H1 (cell line): ENCODE measurements around the gene FGF1. TPM values are rescaled to one million over a fixed set of nuclear protein-coding genes. Genes with fewer than 3 reads are reported as not detected.

Experiments
- CTCF ChIA-PET: fragments of 300-600 bp; sonication (Branson Sonifier 250); formaldehyde crosslinking; loops from one replicate; lab custom pipeline; 2021; ENCODE audit not compliant: partially characterized antibody; lab: Charles Lee
- POLR2A ChIA-PET: fragments of 300-600 bp; sonication (Branson Sonifier 250); formaldehyde crosslinking; loops from one replicate; lab custom pipeline; 2021; ENCODE audit warnings: inconsistent platforms; ENCODE audit not compliant: partially characterized antibody; lab: Charles Lee
- DNase-seq, 2 experiments: peaks; one replicate each; pipeline versions ENCODE4 v3.0.0 to v3.0.0-alpha.2; 2010 to 2022; ENCODE audit warnings: low spot score in 2 of 2, low read depth in 1 of 2, mixed read lengths in 1 of 2
- FAIRE-seq: peaks from 2 replicates; lab custom pipeline; 2011; peaks lifted over from hg19 to GRCh38; lab: Jason Lieb, UNC
- H2AFZ ChIP-seq: 2 replicates; pipeline ENCODE4 v1.8.1; 2012; ENCODE audit warnings: low read length, inconsistent platforms
- H2AK5ac ChIP-seq: 2 replicates; pipeline ENCODE4 v1.6.1; 2013; ENCODE audit warnings: low read depth, low read length
- H2BK120ac ChIP-seq: replicated peaks from 2 replicates; pipeline ENCODE3; 2013; ENCODE audit warnings: low read depth, low read length, inconsistent platforms
- H2BK12ac ChIP-seq: 2 replicates; pipeline ENCODE4 v1.6.1; 2013; ENCODE audit warnings: low read depth, low read length
- H2BK15ac ChIP-seq: 2 replicates; pipeline ENCODE4 v1.6.1; 2013; ENCODE audit warnings: low read length
- H2BK20ac ChIP-seq: 2 replicates; pipeline ENCODE4 v1.6.1; 2013; ENCODE audit warnings: low read length
- H2BK5ac ChIP-seq: 2 replicates; pipeline ENCODE4 v1.6.1; 2013; ENCODE audit warnings: low read depth, low read length
- H3K14ac ChIP-seq: 2 replicates; pipeline ENCODE4 v1.6.1; 2013; ENCODE audit warnings: inconsistent platforms; ENCODE audit not compliant: insufficient read length
- H3K18ac ChIP-seq: 2 replicates; pipeline ENCODE4 v1.6.1; 2013; ENCODE audit warnings: low read length; ENCODE audit errors: extremely low read depth
- H3K23ac ChIP-seq: 2 replicates; pipeline ENCODE4 v1.6.1; 2013; ENCODE audit warnings: inconsistent platforms; ENCODE audit not compliant: insufficient read length
- H3K23me2 ChIP-seq: 2 replicates; pipeline ENCODE4 v1.6.1; 2013; ENCODE audit warnings: low read depth, low read length
- H3K27ac ChIP-seq: 2 replicates; pipeline ENCODE4 v1.6.1; 2011; ENCODE audit warnings: low read depth, low read length, inconsistent platforms
- H3K27me3 ChIP-seq, 4 experiments: replicated peaks in 1 of 4; 1 replicate in 1 of 4; 2 replicates in 3 of 4; pipeline versions ENCODE4 v1.6.1 to v1.8.1; 2011 to 2013; ENCODE audit warnings: low read length in 3 of 4, mild to moderate bottlenecking in 3 of 4, inconsistent platforms in 2 of 4, mixed read lengths in 2 of 4, moderate library complexity in 1 of 4; ENCODE audit not compliant: control insufficient read depth in 3 of 4, insufficient read depth in 3 of 4; ENCODE audit errors: extremely low read depth in 1 of 4
- H3K36me3 ChIP-seq, 4 experiments: 2 replicates each; pipeline versions ENCODE4 v1.6.1 to v1.8.1; 2011 to 2013; ENCODE audit warnings: mild to moderate bottlenecking in 4 of 4, low read length in 3 of 4, moderate library complexity in 2 of 4, control low read depth in 1 of 4, inconsistent platforms in 1 of 4; ENCODE audit not compliant: insufficient read depth in 4 of 4, control insufficient read depth in 2 of 4
- H3K4ac ChIP-seq: replicated peaks from 2 replicates; pipeline ENCODE3; 2013; ENCODE audit warnings: low read length, low read depth, mixed read lengths, inconsistent platforms; ENCODE audit not compliant: insufficient read length
- H3K4me1 ChIP-seq, 4 experiments: replicated peaks in 1 of 4; 1 replicate in 1 of 4; 2 replicates in 3 of 4; pipeline versions ENCODE4 v1.6.1 to v1.8.1; 2011 to 2013; ENCODE audit warnings: low read length in 3 of 4, inconsistent platforms in 2 of 4, mixed read lengths in 1 of 4; ENCODE audit not compliant: insufficient read depth in 4 of 4, control insufficient read depth in 3 of 4
- H3K4me2 ChIP-seq, 2 experiments: 2 replicates each; pipeline versions ENCODE4 v1.6.1 to v1.8.1; 2011 to 2013; ENCODE audit warnings: low read depth in 2 of 2, low read length in 2 of 2, control low read depth in 1 of 2, inconsistent platforms in 1 of 2, mild to moderate bottlenecking in 1 of 2; ENCODE audit not compliant: insufficient read depth in 1 of 2
- H3K4me3 ChIP-seq, 4 experiments: fragments of 200-600, 300-600 bp in 1 of 4; sonication (generic), shearing (Covaris generic), sonication (Bioruptor Twin) in 1 of 4; 2 replicates each; pipeline versions ENCODE4 v1.5.1 to v1.8.1; 2011 to 2016; ENCODE audit warnings: low read length in 4 of 4, low read depth in 3 of 4, control low read depth in 2 of 4, inconsistent platforms in 2 of 4, mild to moderate bottlenecking in 2 of 4, mixed read lengths in 1 of 4, moderate library complexity in 1 of 4; ENCODE audit not compliant: insufficient read depth in 2 of 4; ENCODE audit errors: extremely low read depth in 1 of 4
- H3K56ac ChIP-seq: replicated peaks from 2 replicates; pipeline ENCODE3; 2013; ENCODE audit warnings: low read depth, mild to moderate bottlenecking, mixed read lengths, low read length, inconsistent platforms; ENCODE audit not compliant: insufficient read length
- H3K79me1 ChIP-seq: 2 replicates; pipeline ENCODE4 v1.6.1; 2013; ENCODE audit warnings: low read depth, low read length, control low read depth
- H3K79me2 ChIP-seq, 2 experiments: 2 replicates each; pipeline versions ENCODE4 v1.6.1 to v1.8.1; 2012 to 2013; ENCODE audit warnings: low read length in 2 of 2, mild to moderate bottlenecking in 2 of 2, inconsistent platforms in 1 of 2; ENCODE audit not compliant: insufficient read depth in 2 of 2, control insufficient read depth in 1 of 2
- H3K9ac ChIP-seq, 4 experiments: replicated peaks in 1 of 4; 1 replicate in 1 of 4; 2 replicates in 3 of 4; pipeline versions ENCODE4 v1.6.1 to v1.8.1; 2011 to 2013; ENCODE audit warnings: low read depth in 3 of 4, low read length in 3 of 4, control low read depth in 2 of 4, mild to moderate bottlenecking in 2 of 4, moderate library complexity in 2 of 4, inconsistent platforms in 1 of 4; ENCODE audit errors: extremely low read depth in 1 of 4
- H3K9me3 ChIP-seq, 2 experiments: 2 replicates each; pipeline versions ENCODE4 v1.6.1 to v1.8.1; 2012 to 2013; ENCODE audit warnings: mild to moderate bottlenecking in 2 of 2, moderate library complexity in 2 of 2, control low read depth in 1 of 2, inconsistent platforms in 1 of 2, low read depth in 1 of 2, low read length in 1 of 2, mixed read lengths in 1 of 2; ENCODE audit not compliant: insufficient read depth in 2 of 2
- H4K20me1 ChIP-seq, 2 experiments: replicated peaks in 1 of 2; 2 replicates each; pipeline versions ENCODE3 to v1.8.1; 2011 to 2013; ENCODE audit warnings: inconsistent platforms in 2 of 2, low read length in 2 of 2, mild to moderate bottlenecking in 1 of 2; ENCODE audit not compliant: insufficient read depth in 2 of 2, control insufficient read depth in 1 of 2
- H4K5ac ChIP-seq: 2 replicates; pipeline ENCODE4 v1.6.1; 2013; ENCODE audit warnings: low read length, low read depth, mixed read lengths, inconsistent platforms; ENCODE audit not compliant: insufficient read length
- H4K8ac ChIP-seq: 2 replicates; pipeline ENCODE4 v1.8.0; 2013; ENCODE audit warnings: mild to moderate bottlenecking, moderate library complexity, low read length, inconsistent platforms; ENCODE audit not compliant: insufficient read depth; ENCODE audit errors: extremely low read depth
- H4K91ac ChIP-seq: replicated peaks from 2 replicates; pipeline ENCODE3; 2013; ENCODE audit warnings: low read length, mixed read lengths, inconsistent platforms; ENCODE audit not compliant: insufficient read length
- CEBPB ChIP-seq: IDR thresholded peaks from 2 replicates; pipeline ENCODE4 v1.6.1; 2012; ENCODE audit warnings: low read depth, low read length
- EZH2 ChIP-seq: fragments of 200-600 bp; sonication (generic); IDR thresholded peaks from 2 replicates; pipeline ENCODE4 v1.7.1; 2012; ENCODE audit warnings: low read depth, mild to moderate bottlenecking, moderate library complexity, low read length, inconsistent platforms; ENCODE audit not compliant: severe bottlenecking
- WGBS, 2 experiments: shearing (Covaris generic) in 1 of 2; methylation state at CpG; one replicate each; pipeline versions ENCODE4 v1.1.6 to v1.1.7; 2013 to 2015; ENCODE audit warnings: low lambda C conversion rate in 2 of 2, mixed read lengths in 2 of 2, inconsistent platforms in 1 of 2, low coverage in 1 of 2, missing lambda C conversion rate in 1 of 2; ENCODE audit not compliant: insufficient replicate concordance in 2 of 2, insufficient coverage in 1 of 2, insufficient read length in 1 of 2; ENCODE audit errors: extremely low coverage in 1 of 2, missing lambda C conversion rate in 1 of 2; 5-methylcytosine and 5-hydroxymethylcytosine counted together
- polyA plus RNA-seq, 7 experiments: library from polyadenylated mRNA; depleted of rRNA in 3 of 7; stranded (reverse) in 5 of 7; unstranded in 2 of 7; fragments of >200 nt in 5 of 7; fragments of 200-250 nt in 2 of 7; gene quantifications; 1 replicate in 5 of 7; 2 replicates in 1 of 7; 4 replicates in 1 of 7; pipeline versions ENCODE4 v1.2.1 to v1.2.3, GENCODE V29; 2011 to 2013; ENCODE audit warnings: missing spikeins in 2 of 7, mixed read lengths in 2 of 7
- total RNA-seq: library from RNA; stranded (reverse); fragmentation: NEBNext Ultra II Directional; extraction: Animal tissue kit (Norgen Biotek cat#: 25700); gene quantifications from 2 replicates; pipeline ENCODE4 v1.2.1, GENCODE V29; 2021
- TF ChIP-seq, protein P1 (sequence below): IDR thresholded peaks from 2 replicates; pipeline ENCODE4 v1.6.1; 2012; ENCODE audit warnings: inconsistent platforms

The FGF1 gene
- total and polyA plus RNA-seq, 2 of the 8 experiments (the other 6 are each of a cell fraction or from before 2014, with no cell fraction given): 0.30 to 0.50 TPM

DNA sequence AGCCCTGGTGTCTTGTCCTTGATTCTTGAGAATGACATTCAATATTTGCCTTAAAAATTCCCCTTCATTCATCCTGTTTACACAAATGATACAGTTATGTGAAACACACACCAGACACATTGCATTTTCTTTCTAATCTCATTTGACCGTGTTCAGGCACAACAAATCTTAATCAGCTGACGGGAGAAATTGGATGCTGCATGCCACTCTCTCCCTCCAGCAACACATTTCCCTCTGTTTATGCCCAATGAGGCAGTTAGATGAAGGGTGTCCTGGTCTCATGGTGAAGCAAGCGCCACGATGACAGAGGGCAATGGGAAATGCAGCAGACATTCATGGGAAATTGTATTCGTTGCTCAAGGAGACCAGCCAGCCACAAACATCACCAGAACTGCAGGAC lies 3.2 kb upstream of the FGF1 start:
- Histone ChIP-seq H3K4me3 (no peak overlapping the region), H3K4ac (no peak overlapping the region), H3K27ac (no peak overlapping the region), H3K23me2 (no peaks in the 10 kb centered on the region; the same call in 1 of the 2 replicates), H2BK5ac (no peak overlapping the region), H3K4me2 (no peak overlapping the region), H4K91ac (no peak overlapping the region), H3K56ac (no peak overlapping the region), H3K14ac (no peak overlapping the region), H2AK5ac (no peak overlapping the region), H3K27me3 (no peaks in the 10 kb centered on the region), H4K8ac (no peak overlapping the region), H2BK120ac (no peak overlapping the region), H3K18ac (no peak overlapping the region), H3K4me1 (peaks cover 3 to 30% (median 21%) of the 10 kb centered on the region in 4 experiments), H2BK20ac (no peak overlapping the region), H4K20me1 (no peaks in the 10 kb centered on the region), H4K5ac (no peak overlapping the region), H3K9me3 (no peaks in the 10 kb centered on the region), H2AFZ (no peak overlapping the region), H2BK15ac (no peak overlapping the region), H2BK12ac (no peak overlapping the region), H3K9ac (no peak overlapping the region), H3K79me2 (no peaks in the 10 kb centered on the region), H3K36me3 (no peaks in the 10 kb centered on the region), H3K79me1 (no peaks in the 10 kb centered on the region), H3K23ac (no peak overlapping the region)
- WGBS, 2 experiments: 91% methylated on average over 5 of the region's 5 CpGs; no CpG with 5 or more reads in 1 of the 2 experiments
- TF ChIP-seq, protein P1, sequence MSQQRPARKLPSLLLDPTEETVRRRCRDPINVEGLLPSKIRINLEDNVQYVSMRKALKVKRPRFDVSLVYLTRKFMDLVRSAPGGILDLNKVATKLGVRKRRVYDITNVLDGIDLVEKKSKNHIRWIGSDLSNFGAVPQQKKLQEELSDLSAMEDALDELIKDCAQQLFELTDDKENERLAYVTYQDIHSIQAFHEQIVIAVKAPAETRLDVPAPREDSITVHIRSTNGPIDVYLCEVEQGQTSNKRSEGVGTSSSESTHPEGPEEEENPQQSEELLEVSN: no peak
- TF ChIP-seq CEBPB (no peak), EZH2 (no peak)
- ChIA-PET POLR2A (no interaction called here), CTCF (interaction anchor here (0.6 to 29.7 kb wide), 6 partner anchors 9 to 60 kb away, joined by 3 to 605 read pairs (median 18); no protein-coding TSS in a partner anchor)
- FAIRE-seq (no peak), DNase-seq (no peak)
